ENCODE results near the gene PHETA2.
"Not testable (repeated sequence)": the region's sequence is repeated elsewhere in the genome, so short reads cannot be mapped to it uniquely, and the experiment has no call there.

The PHETA2 gene

DNA sequence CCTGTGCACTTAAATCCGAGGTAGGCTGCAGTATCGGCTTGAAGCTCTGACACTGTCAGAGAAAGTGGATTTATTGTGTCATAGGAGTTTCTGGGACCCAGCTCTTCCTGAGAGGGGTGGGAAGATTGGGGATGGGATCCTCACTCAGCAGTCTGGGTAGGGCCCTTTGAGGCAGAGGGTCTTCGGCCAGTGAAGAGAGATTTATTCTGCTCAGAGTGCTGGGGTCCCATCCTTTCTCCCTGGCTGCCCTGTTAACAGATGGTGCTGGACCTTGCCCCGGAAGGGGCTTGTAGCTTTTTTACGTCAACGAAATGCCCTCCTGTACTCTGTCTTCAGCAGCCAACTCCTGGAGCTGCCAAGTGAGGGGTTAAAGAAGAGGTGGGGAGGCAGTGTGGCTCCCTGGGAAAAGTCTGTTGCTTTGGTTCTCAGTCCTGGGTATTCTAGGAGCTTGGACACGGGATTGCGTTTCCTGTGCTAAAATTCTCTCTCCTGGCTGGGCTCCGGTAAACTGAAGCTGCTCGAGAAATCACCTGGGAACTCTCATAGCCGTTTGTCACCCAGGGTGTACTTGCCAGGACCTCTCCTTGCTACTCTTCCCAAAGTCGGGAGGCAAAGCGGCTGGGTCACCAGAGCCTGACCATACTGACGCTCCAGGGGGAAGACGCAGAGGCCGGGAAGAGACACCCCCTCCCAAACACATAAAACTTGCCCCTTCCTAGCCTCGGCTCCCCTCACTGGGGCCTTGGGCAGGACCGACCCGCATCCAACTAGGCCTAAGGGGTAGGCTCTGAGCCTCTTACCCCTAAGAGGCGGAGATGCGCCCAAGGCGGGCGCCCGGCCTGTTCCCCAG, 4.6 kb downstream of the PHETA2 start:
- Mint-ChIP-seq H3K9me3 (no peaks in the 10 kb centered on the region), H3K27me3 (no peaks in the 10 kb centered on the region), H3K27ac (peak overlapping the region; percentile 97 to 99), H3K4me1 (peaks cover 44% of the 10 kb centered on the region), H3K4me3 (peak overlapping the region; percentile 95 to 97)
- ATAC-seq (peak; percentile 29), DNase-seq (no peak)

DNA sequence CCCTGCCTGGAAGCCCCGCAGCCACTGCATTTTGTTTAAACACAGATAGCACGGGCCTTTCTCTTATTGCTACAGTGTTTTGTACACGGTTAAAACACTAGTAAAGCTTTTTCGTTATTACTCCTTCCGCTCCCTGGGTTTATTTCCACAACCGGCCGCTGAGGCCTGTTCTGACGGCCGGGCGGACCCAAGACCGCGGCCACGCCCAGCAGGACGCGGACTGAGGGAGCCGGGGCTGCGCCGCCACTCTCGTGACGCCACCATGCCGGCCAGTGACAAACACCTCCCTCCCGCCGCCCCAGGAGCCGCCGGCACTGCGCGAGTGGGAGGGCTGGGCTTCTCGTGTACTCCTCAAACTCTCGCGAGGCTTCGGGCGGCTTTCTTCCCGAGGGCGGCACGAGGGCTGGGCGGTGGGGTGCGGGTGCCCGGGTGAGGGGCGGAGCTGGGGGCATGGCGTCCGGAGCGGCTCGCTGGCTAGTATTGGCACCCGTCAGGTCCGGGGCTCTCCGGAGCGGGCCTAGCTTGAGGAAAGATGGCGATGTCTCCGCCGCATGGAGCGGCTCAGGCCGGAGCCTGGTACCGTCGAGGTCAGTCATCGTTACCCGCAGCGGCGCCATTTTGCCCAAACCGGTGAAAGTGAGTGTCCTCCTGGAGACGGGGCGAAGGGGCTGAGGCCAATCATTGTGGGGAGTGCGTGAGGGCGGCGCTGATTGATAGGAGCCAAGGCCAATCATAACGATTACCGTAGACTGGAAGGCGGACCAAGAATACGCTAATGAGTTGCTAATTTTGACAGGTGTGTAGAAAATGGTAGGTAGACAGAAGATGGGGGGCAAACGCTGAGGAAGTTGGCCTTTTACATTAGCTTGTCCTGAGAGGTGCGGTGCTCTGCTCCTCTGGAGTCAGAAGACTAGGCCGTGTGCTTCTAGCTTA, 5.5 kb downstream of the PHETA2 start, which contains the start of gene SMDT1:
TSS of gene SMDT1 (plus strand) at position 382 of the 933 bp plus-strand sequence. CDS start at position 451, 69 bp downstream.
- peak; percentile 99 for DNase-seq
- Mint-ChIP-seq H3K27me3 (no peaks in the 10 kb centered on the region), H3K4me1 (peaks cover 40% of the 10 kb centered on the region), H3K27ac (peak within 1 kb of the TSS; percentile 97 to 99), H3K4me3 (peak within 1 kb of the TSS; percentile 95 to 97), H3K9me3 (no peaks in the 10 kb centered on the region)
- ATAC-seq = peak; percentile 93

DNA sequence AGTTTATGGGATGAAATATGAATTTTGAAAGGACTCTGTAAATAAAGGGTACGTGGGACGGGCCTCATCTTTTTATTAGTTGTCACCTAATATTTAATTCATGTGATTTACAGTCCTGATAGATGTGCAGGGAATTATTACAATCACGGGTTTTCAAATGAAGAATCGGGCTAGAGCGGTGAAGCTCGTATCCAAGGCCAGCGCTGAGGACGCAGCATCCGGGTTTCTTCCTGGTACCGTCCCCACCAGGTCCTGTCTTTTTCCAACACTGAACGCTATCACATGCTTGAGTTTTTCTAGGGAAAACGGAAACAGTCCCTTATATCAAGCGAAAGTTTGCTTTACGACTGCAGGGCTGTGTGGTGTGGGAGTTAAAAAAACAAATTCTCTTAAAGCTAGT, 6.2 kb downstream of the PHETA2 start:
- no peak for ATAC-seq
- DNase-seq = no peak
- Mint-ChIP-seq H3K4me3 (peak overlapping the region; percentile 95 to 97), H3K27ac (peak overlapping the region; percentile 97 to 99), H3K4me1 (peaks cover 33% of the 10 kb centered on the region), H3K27me3 (no peaks in the 10 kb centered on the region), H3K9me3 (no peaks in the 10 kb centered on the region)

DNA sequence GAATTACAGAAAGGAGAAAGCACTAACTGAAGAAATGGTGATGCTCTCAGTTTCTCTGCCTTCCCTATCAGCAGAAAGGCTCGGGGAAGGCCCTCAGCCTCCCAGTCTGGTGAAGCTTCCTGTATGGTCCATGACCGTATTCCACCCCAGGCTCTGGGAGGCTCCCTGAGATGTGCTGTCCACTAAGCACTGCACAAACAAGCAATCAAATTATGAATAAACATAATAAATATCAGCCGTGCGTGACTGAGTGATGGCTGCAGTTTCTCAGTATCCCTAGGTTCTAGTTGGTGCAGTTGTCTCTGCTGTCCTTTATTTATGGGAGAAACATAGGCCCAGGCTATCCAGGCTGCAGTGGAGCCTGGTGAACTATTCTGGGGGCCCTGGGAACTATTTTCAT, 9.1 kb downstream of the PHETA2 start:
- Mint-ChIP-seq H3K9me3 (no peaks in the 10 kb centered on the region), H3K4me1 (peaks cover 32% of the 10 kb centered on the region), H3K27ac (no peak overlapping the region), H3K4me3 (no peak overlapping the region), H3K27me3 (no peaks in the 10 kb centered on the region)
- ATAC-seq = no peak
- no peak for DNase-seq

DNA sequence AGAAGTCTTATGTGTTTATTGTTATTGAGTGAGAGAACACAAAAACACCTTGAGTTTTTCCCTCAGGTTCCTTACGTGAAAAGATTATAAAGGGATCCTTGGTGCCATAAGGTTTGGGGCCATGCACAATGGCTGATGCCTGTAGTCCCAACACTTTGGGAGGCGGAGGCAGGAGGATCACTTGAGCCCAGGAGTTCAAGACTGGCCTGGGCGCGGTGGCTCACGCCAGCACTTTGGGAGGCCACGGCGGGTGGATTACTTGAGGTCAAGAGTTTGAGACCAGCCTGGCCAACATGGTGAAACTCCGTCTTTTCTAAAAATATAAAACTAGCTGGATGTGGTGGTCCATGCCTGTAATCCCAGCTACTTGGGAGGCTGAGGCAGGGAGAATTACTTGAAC, 10.8 kb downstream of the PHETA2 start:
- Mint-ChIP-seq H3K4me3 (no peak overlapping the region), H3K27ac (peak overlapping the region in 1 of 2 donors; percentile 42), H3K27me3 (no peaks in the 10 kb centered on the region), H3K4me1 (peaks cover 33% of the 10 kb centered on the region), H3K9me3 (peaks cover 0 to 2% of the 10 kb centered on the region in 2 donors)
- DNase-seq (no peak), ATAC-seq (no peak)

DNA sequence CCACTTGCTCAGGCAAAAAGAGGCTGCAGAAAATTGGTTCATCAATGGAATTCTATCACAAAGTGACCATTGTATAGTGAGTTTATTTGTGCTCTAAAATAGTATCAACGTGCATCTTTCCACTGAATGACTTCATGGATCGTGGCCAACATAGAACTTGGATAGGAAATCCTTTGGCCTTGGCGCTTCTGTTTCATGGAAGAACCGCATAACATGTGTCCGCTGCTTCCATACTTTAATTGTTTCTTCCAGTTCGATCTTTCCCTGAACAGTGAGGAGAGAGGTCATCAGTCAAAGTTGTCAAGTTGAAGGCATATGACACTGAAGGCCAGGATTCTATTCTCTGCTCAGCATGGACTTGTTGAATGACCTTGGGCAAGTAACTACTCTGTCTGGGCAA, 12.0 kb downstream of the PHETA2 start:
- ATAC-seq = no peak
- H3K4me3 Mint-ChIP-seq = no peak overlapping the region
- no peak for DNase-seq
- peaks cover 0 to 5% of the 10 kb centered on the region in 2 donors for H3K9me3 Mint-ChIP-seq
- H3K27ac Mint-ChIP-seq = no peak overlapping the region
- peaks cover 32% of the 10 kb centered on the region for H3K4me1 Mint-ChIP-seq
- H3K27me3 Mint-ChIP-seq = no peaks in the 10 kb centered on the region

DNA sequence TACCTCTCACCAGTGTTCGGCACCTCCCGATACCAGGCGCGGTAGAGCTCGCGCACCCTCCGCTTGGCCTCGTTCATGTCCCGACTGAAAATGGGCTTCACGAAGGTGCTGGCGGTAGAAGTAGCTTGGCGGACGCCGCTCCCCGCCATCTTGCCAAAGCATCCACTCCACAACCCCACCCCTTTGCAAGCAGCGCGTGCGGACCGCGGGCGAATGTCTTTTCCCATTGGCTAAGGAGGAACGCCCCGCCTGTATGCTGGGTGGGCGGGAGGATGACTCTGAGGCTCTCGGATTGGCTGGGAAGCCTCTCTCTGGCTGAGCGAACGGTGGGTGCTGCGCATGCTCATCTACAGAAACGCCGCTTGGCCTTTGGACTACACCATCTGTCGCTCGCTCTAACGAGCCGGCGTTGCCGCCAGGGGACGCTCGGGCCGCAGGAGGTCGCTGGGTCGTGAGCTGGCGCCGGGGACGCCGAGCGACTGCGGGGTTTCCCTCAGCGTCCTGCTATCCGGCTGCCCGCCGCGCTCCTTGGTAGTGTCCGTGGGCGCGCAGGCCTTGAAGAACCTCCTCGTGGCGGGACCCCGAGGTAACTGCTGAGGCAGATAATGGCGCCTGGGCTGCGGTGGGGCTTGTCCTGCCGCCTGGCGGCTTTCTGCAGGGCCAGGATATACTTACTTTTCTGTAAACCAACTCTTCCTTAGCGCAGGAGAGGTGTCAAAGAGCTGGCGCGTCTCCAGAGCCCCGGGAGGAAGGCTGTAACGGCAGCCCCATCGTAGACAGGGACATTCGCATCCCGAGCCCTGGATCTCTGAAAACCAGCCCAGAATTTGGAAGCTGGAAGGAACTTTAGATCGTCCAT, 16.8 kb downstream of the PHETA2 start, which contains the start of gene NDUFA6:
TSS of gene NDUFA6 (minus strand) at position 177 of the 859 bp plus-strand sequence. CDS start at position 149, 28 bp downstream.
- Mint-ChIP-seq H3K9me3 (peaks cover 0 to 5% of the 10 kb centered on the region in 2 donors), H3K4me1 (peaks cover 28% of the 10 kb centered on the region), H3K4me3 (peak within 1 kb of the TSS; percentile 94 to 99), H3K27me3 (no peaks in the 10 kb centered on the region), H3K27ac (peak within 1 kb of the TSS; percentile 99 to 100)
- DNase-seq (peak; percentile 98 to 99), ATAC-seq (peak; percentile 97)

DNA sequence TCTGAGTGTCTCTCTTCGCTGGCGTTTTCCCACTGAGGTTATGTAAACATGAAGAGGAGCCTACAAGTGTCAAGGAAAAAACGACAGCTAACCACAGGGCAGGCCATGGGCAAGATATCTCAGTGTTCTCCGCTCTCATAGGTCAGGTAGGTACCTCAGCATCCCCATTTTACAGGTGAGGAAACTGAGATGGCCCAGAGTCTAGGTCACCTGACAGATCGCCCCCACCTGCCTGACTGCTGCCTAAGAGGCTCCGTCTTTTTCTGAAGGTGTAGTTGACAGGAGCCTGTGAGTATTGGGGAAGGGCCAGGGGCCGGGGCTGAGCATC, 17.4 kb downstream of the PHETA2 start:
- Mint-ChIP-seq H3K4me3 (peak overlapping the region; percentile 94 to 99), H3K27ac (peak overlapping the region; percentile 99 to 100), H3K27me3 (no peaks in the 10 kb centered on the region), H3K9me3 (peaks cover 0 to 5% of the 10 kb centered on the region in 2 donors), H3K4me1 (peaks cover 28% of the 10 kb centered on the region)
- DNase-seq = no peak
- no peak for ATAC-seq

DNA sequence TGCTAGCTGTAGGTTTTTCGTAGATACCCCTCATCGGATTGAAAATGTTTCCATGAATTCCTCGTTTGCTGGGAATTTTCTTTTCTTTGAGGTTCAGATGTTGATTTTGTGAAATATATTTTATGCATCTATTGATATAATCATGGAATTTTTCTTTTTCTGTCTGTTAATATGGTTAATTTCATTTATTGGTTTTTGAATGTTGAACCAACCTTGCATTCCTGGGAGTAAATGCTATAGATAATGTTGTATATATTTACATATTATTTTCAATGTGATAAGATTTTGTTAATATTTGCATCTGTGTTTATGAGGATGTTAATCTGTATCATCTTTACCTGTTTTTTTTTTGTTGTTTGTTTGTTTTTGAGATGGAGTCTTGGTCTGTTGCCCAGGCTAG, 27.2 kb downstream of the PHETA2 start:
- H3K4me1 Mint-ChIP-seq = no peaks in the 10 kb centered on the region

DNA sequence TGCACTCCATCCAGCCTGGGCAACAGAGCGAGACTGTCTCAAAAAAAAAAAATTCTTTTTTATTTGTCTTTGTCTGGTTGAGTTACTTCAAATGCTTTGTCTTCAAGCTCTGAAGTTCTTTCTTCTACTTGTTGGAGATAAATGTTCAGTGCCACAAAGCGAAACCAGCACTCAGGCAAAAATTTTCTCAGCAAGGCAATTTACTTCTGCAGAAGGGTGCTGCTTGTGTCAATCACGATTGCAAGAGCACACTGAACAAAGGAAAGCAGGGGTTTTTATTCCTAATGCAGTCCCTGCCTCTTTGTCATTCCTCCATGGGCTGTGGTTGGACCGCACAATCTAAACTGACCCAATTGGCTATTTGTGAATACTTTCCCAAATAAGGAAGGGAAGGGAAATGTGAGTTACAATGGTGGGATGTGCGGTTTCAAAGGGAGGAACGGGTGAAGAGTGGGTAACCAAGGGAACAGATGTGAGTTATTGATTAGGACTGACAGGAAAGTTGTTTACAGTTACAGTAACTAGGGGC, 30.3 kb downstream of the PHETA2 start:
- H3K4me3 Mint-ChIP-seq, H3K4me1 Mint-ChIP-seq, DNase-seq, H3K27ac Mint-ChIP-seq, ATAC-seq, H3K27me3 Mint-ChIP-seq: not testable (repeated sequence)
- H3K9me3 Mint-ChIP-seq = peaks cover 11 to 26% of the 10 kb centered on the region in 2 donors

More for the DNA sequence above, 27.2 kb downstream of the PHETA2 start:
- Mint-ChIP-seq H3K27me3 (no peaks in the 10 kb centered on the region), H3K27ac (no peak overlapping the region), H3K9me3 (peaks cover 14 to 31% of the 10 kb centered on the region in 2 donors), H3K4me3 (no peak overlapping the region)
- DNase-seq (no peak), ATAC-seq (no peak)

DNA sequence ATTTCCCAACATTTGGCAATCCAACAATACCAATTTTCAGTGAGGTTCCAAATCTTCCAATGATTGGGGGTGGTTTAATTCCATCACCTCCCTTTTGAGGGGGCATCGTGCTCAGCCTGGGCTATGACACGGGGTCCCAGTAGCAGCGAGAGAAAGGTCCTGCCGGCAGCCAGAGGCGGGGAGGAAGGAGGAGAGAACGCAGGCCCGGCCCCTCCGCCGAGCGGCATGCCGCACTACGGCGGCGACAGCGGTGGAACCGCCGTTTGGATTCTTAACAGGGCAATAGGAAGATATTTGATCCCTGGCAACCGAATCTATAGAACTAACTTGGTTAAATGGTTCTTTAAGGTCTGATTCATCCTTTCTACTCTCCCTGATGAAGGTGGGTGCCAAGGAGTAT, 34.8 kb downstream of the PHETA2 start:
- Mint-ChIP-seq H3K27ac (no peak overlapping the region), H3K4me1 (no peaks in the 10 kb centered on the region), H3K4me3 (no peak overlapping the region), H3K9me3 (peaks cover 9 to 15% of the 10 kb centered on the region in 2 donors), H3K27me3 (no peaks in the 10 kb centered on the region)
- no peak for ATAC-seq
- no peak for DNase-seq

DNA sequence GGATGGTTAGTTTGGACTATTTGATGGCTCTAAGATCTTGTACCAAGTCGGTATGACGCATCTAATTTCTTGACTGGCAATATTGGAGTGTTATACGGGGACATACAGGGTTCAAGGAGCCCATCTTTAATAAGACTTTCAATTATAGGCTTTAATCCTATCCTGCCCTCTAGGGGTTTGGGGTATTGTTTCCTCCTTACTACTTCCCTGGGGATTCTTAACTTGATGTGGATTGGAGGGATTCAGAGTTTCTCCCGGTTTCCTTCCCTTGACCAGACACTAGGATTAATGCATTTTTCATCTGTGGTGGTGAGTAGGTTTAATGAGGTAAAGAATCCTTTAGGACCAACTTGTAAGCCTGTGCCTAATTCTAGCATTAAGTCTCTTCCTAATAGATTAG, 37.8 kb downstream of the PHETA2 start:
- H3K4me1 Mint-ChIP-seq = no peaks in the 10 kb centered on the region
- H3K4me3 Mint-ChIP-seq = no peak overlapping the region
- no peaks in the 10 kb centered on the region for H3K27me3 Mint-ChIP-seq
- H3K27ac Mint-ChIP-seq = no peak overlapping the region
- DNase-seq = no peak
- ATAC-seq = no peak
- H3K9me3 Mint-ChIP-seq = peaks cover 11 to 19% of the 10 kb centered on the region in 2 donors

DNA sequence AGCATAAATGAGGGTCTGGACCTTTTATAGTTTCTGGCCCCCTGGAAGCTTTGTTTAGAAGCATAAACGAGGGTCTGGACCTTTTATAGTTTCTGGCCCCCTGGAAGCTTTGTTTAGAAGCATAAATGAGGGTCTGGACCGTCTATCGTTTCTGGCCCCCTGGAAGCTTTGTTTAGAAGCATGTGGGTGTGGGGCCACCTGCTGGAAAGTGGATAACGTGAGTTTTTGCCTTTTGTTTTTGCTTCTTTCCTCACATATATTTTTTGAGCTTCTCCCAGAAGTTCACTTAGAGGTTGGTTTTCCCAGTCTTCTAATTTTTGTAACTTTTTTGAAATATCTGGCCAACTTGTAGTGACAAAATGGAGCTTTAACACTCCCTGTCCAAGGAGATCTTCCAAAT, 38.7 kb downstream of the PHETA2 start:
- H3K4me1 Mint-ChIP-seq, DNase-seq, H3K4me3 Mint-ChIP-seq, H3K27ac Mint-ChIP-seq, H3K27me3 Mint-ChIP-seq, ATAC-seq: not testable (repeated sequence)
- peaks cover 11 to 19% of the 10 kb centered on the region in 2 donors for H3K9me3 Mint-ChIP-seq

DNA sequence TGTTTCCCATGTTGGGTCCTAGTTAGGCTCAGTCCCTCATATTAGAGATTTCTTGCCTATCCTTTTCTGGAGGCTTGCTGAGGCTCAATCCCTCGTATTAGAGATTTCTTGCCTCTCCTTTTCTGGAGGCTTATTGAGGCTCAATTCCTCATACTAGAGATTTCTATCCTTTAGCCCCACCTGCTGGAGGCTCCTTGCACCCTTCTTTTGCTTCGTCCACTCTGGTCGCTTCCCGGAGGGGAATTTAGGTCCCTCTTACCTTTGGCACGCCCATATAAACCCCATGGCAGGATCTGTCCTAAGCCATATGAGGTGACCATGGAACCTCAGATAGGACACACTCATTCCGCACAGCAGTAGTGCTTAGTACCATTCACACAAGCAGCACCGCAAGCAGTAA, 40.7 kb downstream of the PHETA2 start:
- H3K9me3 Mint-ChIP-seq = peaks cover 11 to 19% of the 10 kb centered on the region in 2 donors
- no peak overlapping the region for H3K27ac Mint-ChIP-seq
- peaks cover 11% of the 10 kb centered on the region for H3K4me1 Mint-ChIP-seq
- H3K27me3 Mint-ChIP-seq = no peaks in the 10 kb centered on the region
- H3K4me3 Mint-ChIP-seq = no peak overlapping the region
- DNase-seq (no peak), ATAC-seq (no peak)

All from stimulated activated naive CD8-positive, alpha-beta T cell treated with anti-CD3 and anti-CD28 coated beads, Interleukin-15, amount 100 ng/mL, for 72 hours (primary cell).